Type B pancreatic cell (in vitro differentiated cells): ENCODE data around the gene ACO2. TPM values are rescaled to one million over a fixed set of nuclear protein-coding genes. Genes with fewer than 3 reads are reported as not detected.

ENCODE experiments used
- DNase-seq: peaks from one replicate; pipeline ENCODE4 v3.0.0; 2021; ENCODE audit warnings: mixed read lengths; ENCODE audit not compliant: unreplicated experiment; ENCODE audit errors: extremely low spot score
- H3K27ac Mint-ChIP-seq: 2 replicates; pipeline ENCODE4 v1.8.0; 2021; ENCODE audit warnings: mild to moderate bottlenecking, mixed read lengths
- H3K27me3 Mint-ChIP-seq: 2 replicates; pipeline ENCODE4 v1.8.0; 2021; ENCODE audit warnings: mixed read lengths
- H3K36me3 Mint-ChIP-seq: 2 replicates; pipeline ENCODE4 v1.8.0; 2021; ENCODE audit warnings: mixed read lengths
- H3K4me1 Mint-ChIP-seq: one replicate; pipeline ENCODE4 v1.8.0; 2021; ENCODE audit warnings: mixed read lengths; ENCODE audit not compliant: unreplicated experiment
- H3K4me3 Mint-ChIP-seq: 2 replicates; pipeline ENCODE4 v1.8.0; 2021; ENCODE audit warnings: mild to moderate bottlenecking, mixed read lengths
- H3K9me3 Mint-ChIP-seq: 2 replicates; pipeline ENCODE4 v1.8.0; 2021; ENCODE audit warnings: mixed read lengths
- CTCF ChIP-seq: fragments of 200-600 bp; sonication (generic); conservative IDR thresholded peaks from 2 replicates; pipeline ENCODE4 v1.5.0; 2021; ENCODE audit warnings: antibody characterized with exemption, mild to moderate bottlenecking
- total RNA-seq: library from RNA; stranded (reverse); gene quantifications from 2 replicates; pipeline ENCODE4 v1.2.1, GENCODE V29; 2021; ENCODE audit warnings: low replicate concordance

The ACO2 gene
- total RNA-seq, 1 donor from 2014 or later = 107 TPM

- no peak for DNase-seq
- no peak overlapping the region for H3K27ac Mint-ChIP-seq
- no peaks in the 10 kb centered on the region for H3K9me3 Mint-ChIP-seq
- H3K27me3 Mint-ChIP-seq = no peaks in the 10 kb centered on the region
- no peak overlapping the region for H3K4me3 Mint-ChIP-seq
- no peak for TF ChIP-seq CTCF
- H3K4me1 Mint-ChIP-seq = no peaks in the 10 kb centered on the region
- H3K36me3 Mint-ChIP-seq = no peaks in the 10 kb centered on the region
Measured at GRCh38 chr22:41499624-41500280, 30.8 kb downstream of the ACO2 start.

GRCh38 chr22:41500303-41500702 is 31.4 kb downstream of the ACO2 start:
- no peak for DNase-seq
- Mint-ChIP-seq H3K36me3 (no peaks in the 10 kb centered on the region), H3K9me3 (no peaks in the 10 kb centered on the region), H3K27me3 (no peaks in the 10 kb centered on the region), H3K27ac (no peak overlapping the region), H3K4me1 (no peaks in the 10 kb centered on the region), H3K4me3 (no peak overlapping the region)
- no peak for TF ChIP-seq CTCF

GRCh38 chr22:41501209-41501608 is 32.3 kb downstream of the ACO2 start:
- peak; percentile 44 for TF ChIP-seq CTCF
- Mint-ChIP-seq H3K4me3 (no peak overlapping the region), H3K27ac (no peak overlapping the region), H3K9me3 (no peaks in the 10 kb centered on the region), H3K27me3 (no peaks in the 10 kb centered on the region), H3K4me1 (no peaks in the 10 kb centered on the region), H3K36me3 (no peaks in the 10 kb centered on the region)
- DNase-seq = no peak

- Mint-ChIP-seq H3K4me1 (no peaks in the 10 kb centered on the region), H3K36me3 (peaks cover 4% of the 10 kb centered on the region)
Measured at GRCh38 chr22:41504397-41504796, 35.5 kb downstream of the ACO2 start.

GRCh38 chr22:41504816-41505215 is 35.9 kb downstream of the ACO2 start:
- Mint-ChIP-seq H3K4me3 (no peak overlapping the region), H3K9me3 (no peaks in the 10 kb centered on the region), H3K36me3 (peaks cover 6% of the 10 kb centered on the region), H3K27ac (no peak overlapping the region), H3K4me1 (no peaks in the 10 kb centered on the region), H3K27me3 (no peaks in the 10 kb centered on the region)
- DNase-seq = no peak
- no peak for TF ChIP-seq CTCF

More at GRCh38 chr22:41504397-41504796, 35.5 kb downstream of the ACO2 start:
- no peak for DNase-seq
- Mint-ChIP-seq H3K9me3 (no peaks in the 10 kb centered on the region), H3K4me3 (no peak overlapping the region), H3K27me3 (no peaks in the 10 kb centered on the region), H3K27ac (no peak overlapping the region)
- TF ChIP-seq CTCF = no peak
